H9 (cell line): Measurements from ENCODE around the gene FREY1. TPM values are rescaled to one million over a fixed set of nuclear protein-coding genes. Genes with fewer than 3 reads are reported as not detected.

Source experiments
- DNase-seq: peaks from one replicate; pipeline ENCODE4 v3.0.0-alpha.2; 2017
- H2AFZ ChIP-seq: one replicate; pipeline ENCODE4 v1.6.1; 2013; ENCODE audit warnings: mild to moderate bottlenecking, low read length, control low read depth, moderate library complexity
- H2AK5ac ChIP-seq: 2 replicates; pipeline ENCODE4 v1.6.1; 2013; ENCODE audit warnings: low read length, control low read depth, mixed read lengths; ENCODE audit not compliant: insufficient read length
- H2BK120ac ChIP-seq: one replicate; pipeline ENCODE4 v1.6.1; 2013; ENCODE audit warnings: low read depth, mild to moderate bottlenecking, low read length, control low read depth, inconsistent platforms; ENCODE audit not compliant: poor library complexity, severe bottlenecking
- H2BK12ac ChIP-seq: 2 replicates; pipeline ENCODE4 v1.6.1; 2013; ENCODE audit warnings: low read length, control low read depth, mixed read lengths, low read depth; ENCODE audit not compliant: insufficient read length
- H2BK15ac ChIP-seq: 2 replicates; pipeline ENCODE4 v1.6.1; 2013; ENCODE audit warnings: low read depth, low read length, control low read depth
- H2BK20ac ChIP-seq: one replicate; pipeline ENCODE4 v1.6.1; 2013; ENCODE audit warnings: low read depth, mild to moderate bottlenecking, low read length, control low read depth, inconsistent platforms; ENCODE audit not compliant: poor library complexity, severe bottlenecking
- H2BK5ac ChIP-seq: 2 replicates; pipeline ENCODE4 v1.6.1; 2013; ENCODE audit warnings: low read length, control low read depth, mixed read lengths; ENCODE audit not compliant: insufficient read length
- H3K14ac ChIP-seq: 2 replicates; pipeline ENCODE4 v1.6.1; 2013; ENCODE audit warnings: low read length, control low read depth; ENCODE audit not compliant: insufficient read depth
- H3K18ac ChIP-seq: 2 replicates; pipeline ENCODE4 v1.6.1; 2013; ENCODE audit warnings: low read depth, mild to moderate bottlenecking, mixed read lengths, low read length, control low read depth; ENCODE audit not compliant: insufficient read length
- H3K23ac ChIP-seq: 2 replicates; pipeline ENCODE4 v1.6.1; 2013; ENCODE audit warnings: low read length, control low read depth, mixed read lengths, low read depth; ENCODE audit not compliant: insufficient read length
- H3K23me2 ChIP-seq: 2 replicates; pipeline ENCODE4 v1.6.1; 2013; ENCODE audit warnings: low read depth, mild to moderate bottlenecking, mixed read lengths, low read length, control low read depth; ENCODE audit not compliant: insufficient read length, poor library complexity, severe bottlenecking
- H3K27ac ChIP-seq: 2 replicates; pipeline ENCODE4 v1.5.1; 2013; ENCODE audit warnings: low read length, control low read depth, mixed read lengths, low read depth; ENCODE audit not compliant: insufficient read length
- H3K27me3 ChIP-seq: 2 replicates; pipeline ENCODE4 v1.6.1; 2013; ENCODE audit warnings: low read length, control low read depth, inconsistent platforms; ENCODE audit not compliant: insufficient read depth
- H3K4ac ChIP-seq: 2 replicates; pipeline ENCODE4 v1.6.1; 2013; ENCODE audit warnings: low read depth, mild to moderate bottlenecking, control low read depth, inconsistent platforms, low read length, moderate library complexity
- H3K4me1 ChIP-seq: 2 replicates; pipeline ENCODE4 v1.6.1; 2013; ENCODE audit warnings: low read length, control low read depth, inconsistent platforms; ENCODE audit not compliant: insufficient read depth
- H3K4me2 ChIP-seq: 2 replicates; pipeline ENCODE4 v1.6.1; 2013; ENCODE audit warnings: low read length, control low read depth, mixed read lengths; ENCODE audit not compliant: insufficient read length, insufficient read depth
- H3K56ac ChIP-seq: 2 replicates; pipeline ENCODE4 v1.6.1; 2013; ENCODE audit warnings: low read depth, mild to moderate bottlenecking, mixed read lengths, low read length, control low read depth; ENCODE audit not compliant: insufficient read length
- H3K79me1 ChIP-seq: 2 replicates; pipeline ENCODE4 v1.6.1; 2013; ENCODE audit warnings: low read depth, mild to moderate bottlenecking, moderate library complexity, low read length, control low read depth, inconsistent platforms; ENCODE audit not compliant: insufficient read depth, poor library complexity, severe bottlenecking
- H3K79me2 ChIP-seq: 2 replicates; pipeline ENCODE4 v1.6.1; 2013; ENCODE audit warnings: low read length, control low read depth, inconsistent platforms; ENCODE audit not compliant: insufficient read depth
- H3K9ac ChIP-seq: 2 replicates; pipeline ENCODE4 v1.6.1; 2013; ENCODE audit warnings: low read length, control low read depth, mixed read lengths; ENCODE audit not compliant: insufficient read length; ENCODE audit errors: extremely low read depth
- H3K9me3 ChIP-seq: one replicate; pipeline ENCODE4 v1.6.1; 2013; ENCODE audit warnings: low read depth, low read length, inconsistent platforms; ENCODE audit not compliant: control insufficient read depth
- H3T11ph ChIP-seq: one replicate; pipeline ENCODE4 v1.6.1; 2013; ENCODE audit warnings: mild to moderate bottlenecking, low read length, control low read depth, inconsistent platforms
- H4K20me1 ChIP-seq: one replicate; pipeline ENCODE4 v1.6.1; 2013; ENCODE audit not compliant: control insufficient read depth, insufficient read length, insufficient read depth
- H4K5ac ChIP-seq: 2 replicates; pipeline ENCODE4 v1.6.1; 2013; ENCODE audit warnings: low read depth, mild to moderate bottlenecking, mixed read lengths, low read length, control low read depth; ENCODE audit not compliant: insufficient read length
- H4K8ac ChIP-seq: replicated peaks from 2 replicates; pipeline ENCODE4 v1.6.1; 2013; ENCODE audit warnings: low read length, control low read depth, mixed read lengths, low read depth; ENCODE audit not compliant: insufficient read length
- H4K91ac ChIP-seq: 2 replicates; pipeline ENCODE4 v1.6.1; 2013; ENCODE audit warnings: low read depth, mild to moderate bottlenecking, moderate library complexity, mixed read lengths, low read length, control low read depth; ENCODE audit not compliant: insufficient read length
- H3K27ac Mint-ChIP-seq, 3 experiments: 2 replicates in 2 of 3; 3 replicates in 1 of 3; pipeline ENCODE4 v1.8.0; 2020 to 2021; ENCODE audit warnings: mixed read lengths in 3 of 3, mild to moderate bottlenecking in 1 of 3, moderate library complexity in 1 of 3
- H3K27me3 Mint-ChIP-seq: 2 replicates; pipeline ENCODE4 v1.8.0; 2021; ENCODE audit warnings: low read depth, mild to moderate bottlenecking, moderate library complexity, mixed read lengths
- H3K36me3 Mint-ChIP-seq, 3 experiments: 2 replicates in 2 of 3; 3 replicates in 1 of 3; pipeline ENCODE4 v1.8.0; 2020 to 2021; ENCODE audit warnings: low read depth in 3 of 3, mixed read lengths in 3 of 3; ENCODE audit not compliant: insufficient read depth in 1 of 3
- H3K4me1 Mint-ChIP-seq, 2 experiments: 2 replicates each; pipeline ENCODE4 v1.8.0; 2020; ENCODE audit warnings: mixed read lengths in 2 of 2
- H3K4me3 Mint-ChIP-seq, 2 experiments: 2 replicates in 1 of 2; 3 replicates in 1 of 2; pipeline ENCODE4 v1.8.0; 2020 to 2021; ENCODE audit warnings: mild to moderate bottlenecking in 2 of 2, mixed read lengths in 2 of 2, moderate library complexity in 1 of 2
- H3K9me3 Mint-ChIP-seq, 2 experiments: 2 replicates in 1 of 2; 3 replicates in 1 of 2; pipeline ENCODE4 v1.8.0; 2020; ENCODE audit warnings: mild to moderate bottlenecking in 2 of 2, mixed read lengths in 2 of 2, moderate library complexity in 1 of 2
- WGBS: extraction: QIAGEN DNeasy Blood & Tissue Kit; methylation state at CpG from one replicate; pipeline ENCODE4 v1.1.7; 2013; ENCODE audit warnings: missing lambda C conversion rate, low lambda C conversion rate, mixed read lengths; ENCODE audit not compliant: insufficient read length; ENCODE audit errors: extremely low coverage; 5-methylcytosine and 5-hydroxymethylcytosine counted together
- total RNA-seq: library from RNA; stranded (reverse); gene quantifications from 2 replicates; pipeline ENCODE4 v1.2.1, GENCODE V29; 2021
- TF ChIP-seq, protein P1 (sequence below): fragments of 200-600 bp; sonication (generic); conservative IDR thresholded peaks from 3 replicates; pipeline ENCODE4 v1.8.0; 2021; ENCODE audit warnings: antibody characterized with exemption, mild to moderate bottlenecking

Gene FREY1
- total RNA-seq, 1 experiment from 2014 or later = 2.1 TPM

DNA sequence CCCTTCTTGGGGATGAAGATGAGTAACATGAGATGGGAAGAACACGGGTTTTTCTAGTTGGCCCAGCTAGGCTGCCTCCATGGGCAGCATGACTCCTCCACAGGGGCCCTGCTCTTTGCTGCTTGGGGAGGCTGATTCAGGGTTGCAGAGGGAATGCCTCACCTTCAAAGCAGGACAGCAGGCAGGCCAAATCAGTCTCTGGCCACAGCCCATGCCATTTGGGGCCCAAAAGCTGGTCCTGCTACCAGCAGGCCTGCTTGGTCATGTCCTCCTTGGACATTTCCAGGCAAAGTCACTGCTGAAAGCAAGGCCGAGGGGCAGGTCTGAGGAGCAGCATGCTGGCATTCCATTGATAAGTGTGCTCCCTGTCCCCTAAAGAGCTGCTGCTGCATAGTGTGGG lies 35.4 kb downstream of the FREY1 start:
- Mint-ChIP-seq H3K9me3 (no peaks in the 10 kb centered on the region), H3K4me1 (peaks cover 21 to 22% of the 10 kb centered on the region in 2 experiments), H3K27ac (no peak overlapping the region; a peak in 1 of 7 replicates), H3K27me3 (no peaks in the 10 kb centered on the region), H3K36me3 (peaks cover 1 to 42% (median 36%) of the 10 kb centered on the region in 3 experiments), H3K4me3 (no peak overlapping the region)
- Histone ChIP-seq H3T11ph (no peak overlapping the region), H2BK12ac (no peak overlapping the region), H3K14ac (no peak overlapping the region), H3K27ac (no peak overlapping the region), H3K9ac (no peak overlapping the region), H2BK5ac (no peak overlapping the region), H2BK20ac (no peak overlapping the region), H3K4ac (no peak overlapping the region), H4K20me1 (no peaks in the 10 kb centered on the region), H4K8ac (no peak overlapping the region), H2BK120ac (no peak overlapping the region), H3K4me2 (no peak overlapping the region), H3K79me2 (no peaks in the 10 kb centered on the region), H3K4me1 (peaks cover under 1% of the 10 kb centered on the region; the same call in 1 of the 2 replicates), H3K23ac (no peak overlapping the region), H3K23me2 (no peaks in the 10 kb centered on the region), H4K5ac (no peak overlapping the region), H3K27me3 (no peaks in the 10 kb centered on the region), H2BK15ac (no peak overlapping the region), H4K91ac (no peak overlapping the region), H3K9me3 (no peaks in the 10 kb centered on the region), H3K79me1 (no peaks in the 10 kb centered on the region), H3K56ac (no peak overlapping the region), H3K18ac (no peak overlapping the region), H2AFZ (no peak overlapping the region), H2AK5ac (no peak overlapping the region)
- TF ChIP-seq, protein P1, sequence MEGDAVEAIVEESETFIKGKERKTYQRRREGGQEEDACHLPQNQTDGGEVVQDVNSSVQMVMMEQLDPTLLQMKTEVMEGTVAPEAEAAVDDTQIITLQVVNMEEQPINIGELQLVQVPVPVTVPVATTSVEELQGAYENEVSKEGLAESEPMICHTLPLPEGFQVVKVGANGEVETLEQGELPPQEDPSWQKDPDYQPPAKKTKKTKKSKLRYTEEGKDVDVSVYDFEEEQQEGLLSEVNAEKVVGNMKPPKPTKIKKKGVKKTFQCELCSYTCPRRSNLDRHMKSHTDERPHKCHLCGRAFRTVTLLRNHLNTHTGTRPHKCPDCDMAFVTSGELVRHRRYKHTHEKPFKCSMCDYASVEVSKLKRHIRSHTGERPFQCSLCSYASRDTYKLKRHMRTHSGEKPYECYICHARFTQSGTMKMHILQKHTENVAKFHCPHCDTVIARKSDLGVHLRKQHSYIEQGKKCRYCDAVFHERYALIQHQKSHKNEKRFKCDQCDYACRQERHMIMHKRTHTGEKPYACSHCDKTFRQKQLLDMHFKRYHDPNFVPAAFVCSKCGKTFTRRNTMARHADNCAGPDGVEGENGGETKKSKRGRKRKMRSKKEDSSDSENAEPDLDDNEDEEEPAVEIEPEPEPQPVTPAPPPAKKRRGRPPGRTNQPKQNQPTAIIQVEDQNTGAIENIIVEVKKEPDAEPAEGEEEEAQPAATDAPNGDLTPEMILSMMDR = no peak
- DNase-seq = no peak
- no CpG with 5 or more reads among the region's 2 CpGs for WGBS
